Mesenchymal stem cell (in vitro differentiated cells and primary cell): ENCODE results near the gene PPP1R7.

Experiments used
- DNase-seq: peaks from one replicate; pipeline ENCODE4 v3.0.0-alpha.2; 2013
- H2AFZ ChIP-seq: one replicate; pipeline ENCODE4 v1.6.1; 2013; ENCODE audit warnings: low read depth, mild to moderate bottlenecking, control low read depth, inconsistent platforms, low read length, moderate library complexity
- H2AK5ac ChIP-seq: 2 replicates; pipeline ENCODE4 v1.6.1; 2013; ENCODE audit warnings: low read length, moderate library complexity, mild to moderate bottlenecking, inconsistent platforms; ENCODE audit not compliant: severe bottlenecking
- H2BK120ac ChIP-seq: one replicate; pipeline ENCODE4 v1.6.1; 2013; ENCODE audit warnings: low read depth, mild to moderate bottlenecking, inconsistent platforms, low read length, moderate library complexity
- H2BK12ac ChIP-seq, 2 experiments: one replicate each; pipeline ENCODE4 v1.6.1; 2013; ENCODE audit warnings: inconsistent platforms in 2 of 2, low read length in 2 of 2, mild to moderate bottlenecking in 2 of 2, moderate library complexity in 2 of 2, control low read depth in 1 of 2
- H2BK15ac ChIP-seq: one replicate; pipeline ENCODE4 v1.6.1; 2013; ENCODE audit warnings: mild to moderate bottlenecking, low read depth, inconsistent platforms; ENCODE audit not compliant: poor library complexity, severe bottlenecking
- H2BK5ac ChIP-seq: 2 replicates; pipeline ENCODE4 v1.6.1; 2013; ENCODE audit warnings: low read depth, mild to moderate bottlenecking, low read length, control low read depth, inconsistent platforms; ENCODE audit not compliant: poor library complexity, severe bottlenecking
- H3K14ac ChIP-seq, 2 experiments: one replicate each; pipeline ENCODE4 v1.6.1; 2013; ENCODE audit warnings: inconsistent platforms in 2 of 2, low read length in 2 of 2, control low read depth in 1 of 2, mild to moderate bottlenecking in 1 of 2, moderate library complexity in 1 of 2
- H3K18ac ChIP-seq, 2 experiments: one replicate each; pipeline ENCODE4 v1.6.1; 2013; ENCODE audit warnings: inconsistent platforms in 2 of 2, low read length in 2 of 2, control low read depth in 1 of 2, low read depth in 1 of 2, mild to moderate bottlenecking in 1 of 2
- H3K23ac ChIP-seq, 2 experiments: one replicate each; pipeline ENCODE4 v1.6.1; 2013; ENCODE audit warnings: inconsistent platforms in 2 of 2, low read length in 2 of 2, mild to moderate bottlenecking in 2 of 2, moderate library complexity in 2 of 2, control low read depth in 1 of 2
- H3K27ac ChIP-seq: 2 replicates; pipeline ENCODE4 v1.5.1; 2013; ENCODE audit warnings: mild to moderate bottlenecking, moderate library complexity, low read length, control low read depth, inconsistent platforms; ENCODE audit not compliant: poor library complexity, severe bottlenecking
- H3K27me3 ChIP-seq, 2 experiments: 2 replicates each; pipeline versions ENCODE4 v1.6.1 to v1.7.0; 2013; ENCODE audit warnings: low read length in 2 of 2, mild to moderate bottlenecking in 2 of 2, moderate library complexity in 2 of 2, control low read depth in 1 of 2, inconsistent platforms in 1 of 2; ENCODE audit not compliant: control insufficient read depth in 1 of 2, insufficient read depth in 1 of 2
- H3K36me3 ChIP-seq, 2 experiments: 2 replicates each; pipeline versions ENCODE4 v1.6.1 to v1.7.0; 2013; ENCODE audit warnings: low read length in 2 of 2, control low read depth in 1 of 2, inconsistent platforms in 1 of 2, low read depth in 1 of 2, mild to moderate bottlenecking in 1 of 2; ENCODE audit not compliant: insufficient read depth in 2 of 2, control insufficient read depth in 1 of 2
- H3K4ac ChIP-seq, 2 experiments: one replicate each; pipeline ENCODE4 v1.6.1; 2013; ENCODE audit warnings: inconsistent platforms in 2 of 2, low read length in 2 of 2, mild to moderate bottlenecking in 2 of 2, moderate library complexity in 2 of 2, control low read depth in 1 of 2, low read depth in 1 of 2
- H3K4me1 ChIP-seq: 2 replicates; pipeline ENCODE4 v1.6.1; 2013; ENCODE audit warnings: low read depth, low read length, control low read depth; ENCODE audit not compliant: control insufficient read depth, insufficient read depth
- H3K4me2 ChIP-seq: 2 replicates; pipeline ENCODE4 v1.6.1; 2013; ENCODE audit warnings: low read length, mild to moderate bottlenecking, inconsistent platforms; ENCODE audit not compliant: poor library complexity, severe bottlenecking
- H3K4me3 ChIP-seq, 2 experiments: 2 replicates each; pipeline versions ENCODE4 v1.5.1 to v1.7.0; 2013; ENCODE audit warnings: low read length in 2 of 2, mild to moderate bottlenecking in 2 of 2, control low read depth in 1 of 2, low read depth in 1 of 2; ENCODE audit not compliant: insufficient read depth in 1 of 2
- H3K79me1 ChIP-seq: replicated peaks from 2 replicates; pipeline ENCODE4 v1.6.1; 2013; ENCODE audit warnings: mild to moderate bottlenecking, control low read depth, low read length, inconsistent platforms; ENCODE audit not compliant: poor library complexity, severe bottlenecking
- H3K9ac ChIP-seq: 2 replicates; pipeline ENCODE4 v1.7.0; 2013; ENCODE audit warnings: mild to moderate bottlenecking, low read length, moderate library complexity
- H3K9me3 ChIP-seq: 2 replicates; pipeline ENCODE4 v1.7.0; 2013; ENCODE audit warnings: mild to moderate bottlenecking, low read length; ENCODE audit not compliant: control insufficient read depth
- H4K8ac ChIP-seq: one replicate; pipeline ENCODE4 v1.6.1; 2013; ENCODE audit warnings: inconsistent platforms, mild to moderate bottlenecking, low read length, moderate library complexity
- H4K91ac ChIP-seq: one replicate; pipeline ENCODE4 v1.6.1; 2013; ENCODE audit warnings: mild to moderate bottlenecking, low read length, inconsistent platforms
- WGBS: methylation state at CpG from one replicate; pipeline ENCODE4 v1.1.7; 2013; ENCODE audit warnings: mixed read lengths; 5-methylcytosine and 5-hydroxymethylcytosine counted together

Gene PPP1R7

DNA sequence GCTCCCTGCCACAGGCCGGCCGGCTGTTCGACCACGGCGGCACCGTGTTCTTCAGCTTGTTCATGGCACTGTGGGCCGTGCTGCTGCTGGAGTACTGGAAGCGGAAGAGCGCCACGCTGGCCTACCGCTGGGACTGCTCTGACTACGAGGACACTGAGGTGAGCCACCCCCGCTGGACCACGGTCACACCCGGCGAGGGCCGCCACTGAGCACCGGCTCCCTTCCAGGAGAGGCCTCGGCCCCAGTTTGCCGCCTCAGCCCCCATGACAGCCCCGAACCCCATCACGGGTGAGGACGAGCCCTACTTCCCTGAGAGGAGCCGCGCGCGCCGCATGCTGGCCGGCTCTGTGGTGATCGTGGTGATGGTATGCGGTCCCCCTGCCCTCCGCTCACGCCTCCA lies 59.0 kb downstream of the PPP1R7 start:
- Histone ChIP-seq H3K4me1 (peaks cover 2% of the 10 kb centered on the region), H3K79me1 (no peaks in the 10 kb centered on the region), H3K4ac (no peak overlapping the region), H2BK5ac (no peak overlapping the region), H2BK15ac (no peak overlapping the region), H3K9ac (no peak overlapping the region), H2AK5ac (no peak overlapping the region), H2BK12ac (no peak overlapping the region), H3K18ac (no peak overlapping the region), H3K9me3 (no peaks in the 10 kb centered on the region), H3K4me2 (no peak overlapping the region), H3K27ac (no peak overlapping the region), H2AFZ (no peak overlapping the region), H4K8ac (no peak overlapping the region), H3K23ac (no peak overlapping the region), H4K91ac (no peak overlapping the region), H3K14ac (no peak overlapping the region), H3K36me3 (no peaks in the 10 kb centered on the region), H3K4me3 (no peak overlapping the region), H2BK120ac (no peak overlapping the region), H3K27me3 (peaks cover 17 to 61% of the 10 kb centered on the region in 2 experiments)
- WGBS: 89% methylated on average over 30 of the region's 33 CpGs
- DNase-seq: no peak

DNA sequence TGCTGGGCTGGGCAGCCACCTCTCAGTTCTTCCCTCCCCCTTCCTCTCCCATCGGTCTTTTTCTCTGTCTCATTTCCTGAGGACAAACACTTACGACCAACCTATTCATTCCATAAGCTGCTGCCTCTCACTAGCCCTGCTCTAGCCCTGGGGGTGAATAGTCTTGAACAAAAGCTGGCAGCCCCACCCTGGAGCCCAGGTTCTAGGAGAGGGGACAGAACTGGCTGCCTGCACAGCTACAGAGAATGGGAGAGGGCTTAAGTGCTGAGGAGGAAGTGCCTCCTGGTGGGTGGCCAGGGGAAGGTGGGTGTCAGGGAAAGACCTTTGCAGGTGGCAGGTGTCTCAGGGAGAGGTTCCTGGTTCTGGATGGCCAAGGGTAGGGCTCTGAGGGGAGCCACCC lies 61.0 kb downstream of the PPP1R7 start:
- Histone ChIP-seq H2BK120ac (no peak overlapping the region), H3K9ac (no peak overlapping the region), H3K23ac (no peak overlapping the region), H3K4me1 (no peaks in the 10 kb centered on the region), H3K36me3 (no peaks in the 10 kb centered on the region), H3K4ac (no peak overlapping the region), H3K27me3 (peaks cover 17 to 77% of the 10 kb centered on the region in 2 experiments), H4K8ac (no peak overlapping the region), H3K79me1 (no peaks in the 10 kb centered on the region), H3K4me3 (no peak overlapping the region), H3K14ac (no peak overlapping the region), H3K4me2 (no peak overlapping the region), H2AK5ac (no peak overlapping the region), H4K91ac (no peak overlapping the region), H2BK12ac (no peak overlapping the region), H3K9me3 (no peaks in the 10 kb centered on the region), H2BK5ac (no peak overlapping the region), H2AFZ (no peak overlapping the region), H2BK15ac (no peak overlapping the region), H3K18ac (no peak overlapping the region), H3K27ac (no peak overlapping the region)
- no peak for DNase-seq
- 39% methylated on average over 2 of the region's 2 CpGs for WGBS

DNA sequence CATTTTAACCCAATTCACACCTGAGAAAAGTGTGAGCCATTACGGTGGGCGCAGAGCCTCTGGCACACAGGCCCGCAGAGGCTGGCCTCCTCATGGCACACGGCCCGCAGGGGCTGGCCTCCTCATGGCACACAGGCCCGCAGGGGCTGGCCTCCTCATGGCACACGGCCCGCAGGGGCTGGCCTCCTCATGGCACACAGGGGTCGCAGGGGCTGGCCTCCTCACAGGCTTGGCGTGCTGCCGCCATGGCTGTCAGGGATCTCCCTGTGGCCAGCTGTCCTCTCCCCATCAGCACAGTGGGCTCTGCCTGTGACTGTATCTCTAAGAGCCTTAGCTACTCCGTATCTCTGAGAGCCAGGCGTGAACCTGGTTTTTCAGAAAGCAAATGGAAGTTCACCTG lies 62.8 kb downstream of the PPP1R7 start:
- WGBS: 93% methylated on average over 13 of the region's 13 CpGs
- Histone ChIP-seq H3K4me2 (no peak overlapping the region), H3K4ac (no peak overlapping the region), H2BK5ac (no peak overlapping the region), H4K8ac (no peak overlapping the region), H2AFZ (no peak overlapping the region), H3K18ac (no peak overlapping the region), H2BK12ac (no peak overlapping the region), H3K36me3 (no peaks in the 10 kb centered on the region), H2BK15ac (no peak overlapping the region), H3K9me3 (no peaks in the 10 kb centered on the region), H3K79me1 (no peaks in the 10 kb centered on the region), H3K4me3 (no peak overlapping the region), H3K27me3 (peaks cover 11 to 73% of the 10 kb centered on the region in 2 experiments), H2BK120ac (no peak overlapping the region), H3K14ac (no peak overlapping the region), H2AK5ac (no peak overlapping the region), H3K4me1 (peaks cover 5% of the 10 kb centered on the region), H4K91ac (no peak overlapping the region), H3K23ac (no peak overlapping the region), H3K27ac (no peak overlapping the region), H3K9ac (no peak overlapping the region)
- DNase-seq: no peak

GRCh38 chr2:241213567-241213966 lies 63.3 kb downstream of the PPP1R7 start:
- Histone ChIP-seq H3K4me3 (no peak overlapping the region), H2BK5ac (no peak overlapping the region), H3K14ac (no peak overlapping the region), H3K9me3 (no peaks in the 10 kb centered on the region), H3K4me2 (no peak overlapping the region), H2AFZ (no peak overlapping the region), H4K8ac (no peak overlapping the region), H3K23ac (no peak overlapping the region), H2BK12ac (no peak overlapping the region), H3K27ac (no peak overlapping the region), H3K4me1 (peaks cover 7% of the 10 kb centered on the region), H2BK15ac (no peak overlapping the region), H3K27me3 (peaks cover 11 to 68% of the 10 kb centered on the region in 2 experiments), H3K36me3 (no peaks in the 10 kb centered on the region), H3K9ac (no peak overlapping the region), H2AK5ac (no peak overlapping the region), H3K79me1 (no peaks in the 10 kb centered on the region), H3K4ac (no peak overlapping the region), H3K18ac (no peak overlapping the region), H4K91ac (no peak overlapping the region), H2BK120ac (no peak overlapping the region)
- 82% methylated on average over 7 of the region's 7 CpGs for WGBS
- no peak for DNase-seq
